H9 (cell line): ENCODE measurements around the gene TMEM134. TPM values are rescaled to one million over a fixed set of nuclear protein-coding genes. Genes with fewer than 3 reads are reported as not detected.

Source experiments
- DNase-seq: peaks from one replicate; pipeline ENCODE4 v3.0.0-alpha.2; 2017
- H2AFZ ChIP-seq: one replicate; pipeline ENCODE4 v1.6.1; 2013; ENCODE audit warnings: mild to moderate bottlenecking, low read length, control low read depth, moderate library complexity
- H2AK5ac ChIP-seq: 2 replicates; pipeline ENCODE4 v1.6.1; 2013; ENCODE audit warnings: low read length, control low read depth, mixed read lengths; ENCODE audit not compliant: insufficient read length
- H2BK120ac ChIP-seq: one replicate; pipeline ENCODE4 v1.6.1; 2013; ENCODE audit warnings: low read depth, mild to moderate bottlenecking, low read length, control low read depth, inconsistent platforms; ENCODE audit not compliant: poor library complexity, severe bottlenecking
- H2BK12ac ChIP-seq: 2 replicates; pipeline ENCODE4 v1.6.1; 2013; ENCODE audit warnings: low read length, control low read depth, mixed read lengths, low read depth; ENCODE audit not compliant: insufficient read length
- H2BK15ac ChIP-seq: 2 replicates; pipeline ENCODE4 v1.6.1; 2013; ENCODE audit warnings: low read depth, low read length, control low read depth
- H2BK20ac ChIP-seq: one replicate; pipeline ENCODE4 v1.6.1; 2013; ENCODE audit warnings: low read depth, mild to moderate bottlenecking, low read length, control low read depth, inconsistent platforms; ENCODE audit not compliant: poor library complexity, severe bottlenecking
- H2BK5ac ChIP-seq: 2 replicates; pipeline ENCODE4 v1.6.1; 2013; ENCODE audit warnings: low read length, control low read depth, mixed read lengths; ENCODE audit not compliant: insufficient read length
- H3K14ac ChIP-seq: 2 replicates; pipeline ENCODE4 v1.6.1; 2013; ENCODE audit warnings: low read length, control low read depth; ENCODE audit not compliant: insufficient read depth
- H3K18ac ChIP-seq: 2 replicates; pipeline ENCODE4 v1.6.1; 2013; ENCODE audit warnings: low read depth, mild to moderate bottlenecking, mixed read lengths, low read length, control low read depth; ENCODE audit not compliant: insufficient read length
- H3K23ac ChIP-seq: 2 replicates; pipeline ENCODE4 v1.6.1; 2013; ENCODE audit warnings: low read length, control low read depth, mixed read lengths, low read depth; ENCODE audit not compliant: insufficient read length
- H3K23me2 ChIP-seq: 2 replicates; pipeline ENCODE4 v1.6.1; 2013; ENCODE audit warnings: low read depth, mild to moderate bottlenecking, mixed read lengths, low read length, control low read depth; ENCODE audit not compliant: insufficient read length, poor library complexity, severe bottlenecking
- H3K27ac ChIP-seq: 2 replicates; pipeline ENCODE4 v1.5.1; 2013; ENCODE audit warnings: low read length, control low read depth, mixed read lengths, low read depth; ENCODE audit not compliant: insufficient read length
- H3K27me3 ChIP-seq: 2 replicates; pipeline ENCODE4 v1.6.1; 2013; ENCODE audit warnings: low read length, control low read depth, inconsistent platforms; ENCODE audit not compliant: insufficient read depth
- H3K4ac ChIP-seq: 2 replicates; pipeline ENCODE4 v1.6.1; 2013; ENCODE audit warnings: low read depth, mild to moderate bottlenecking, control low read depth, inconsistent platforms, low read length, moderate library complexity
- H3K4me1 ChIP-seq: 2 replicates; pipeline ENCODE4 v1.6.1; 2013; ENCODE audit warnings: low read length, control low read depth, inconsistent platforms; ENCODE audit not compliant: insufficient read depth
- H3K4me2 ChIP-seq: 2 replicates; pipeline ENCODE4 v1.6.1; 2013; ENCODE audit warnings: low read length, control low read depth, mixed read lengths; ENCODE audit not compliant: insufficient read length, insufficient read depth
- H3K56ac ChIP-seq: 2 replicates; pipeline ENCODE4 v1.6.1; 2013; ENCODE audit warnings: low read depth, mild to moderate bottlenecking, mixed read lengths, low read length, control low read depth; ENCODE audit not compliant: insufficient read length
- H3K79me1 ChIP-seq: 2 replicates; pipeline ENCODE4 v1.6.1; 2013; ENCODE audit warnings: low read depth, mild to moderate bottlenecking, moderate library complexity, low read length, control low read depth, inconsistent platforms; ENCODE audit not compliant: insufficient read depth, poor library complexity, severe bottlenecking
- H3K79me2 ChIP-seq: 2 replicates; pipeline ENCODE4 v1.6.1; 2013; ENCODE audit warnings: low read length, control low read depth, inconsistent platforms; ENCODE audit not compliant: insufficient read depth
- H3K9ac ChIP-seq: 2 replicates; pipeline ENCODE4 v1.6.1; 2013; ENCODE audit warnings: low read length, control low read depth, mixed read lengths; ENCODE audit not compliant: insufficient read length; ENCODE audit errors: extremely low read depth
- H3K9me3 ChIP-seq: one replicate; pipeline ENCODE4 v1.6.1; 2013; ENCODE audit warnings: low read depth, low read length, inconsistent platforms; ENCODE audit not compliant: control insufficient read depth
- H3T11ph ChIP-seq: one replicate; pipeline ENCODE4 v1.6.1; 2013; ENCODE audit warnings: mild to moderate bottlenecking, low read length, control low read depth, inconsistent platforms
- H4K20me1 ChIP-seq: one replicate; pipeline ENCODE4 v1.6.1; 2013; ENCODE audit not compliant: control insufficient read depth, insufficient read length, insufficient read depth
- H4K5ac ChIP-seq: 2 replicates; pipeline ENCODE4 v1.6.1; 2013; ENCODE audit warnings: low read depth, mild to moderate bottlenecking, mixed read lengths, low read length, control low read depth; ENCODE audit not compliant: insufficient read length
- H4K8ac ChIP-seq: replicated peaks from 2 replicates; pipeline ENCODE4 v1.6.1; 2013; ENCODE audit warnings: low read length, control low read depth, mixed read lengths, low read depth; ENCODE audit not compliant: insufficient read length
- H4K91ac ChIP-seq: 2 replicates; pipeline ENCODE4 v1.6.1; 2013; ENCODE audit warnings: low read depth, mild to moderate bottlenecking, moderate library complexity, mixed read lengths, low read length, control low read depth; ENCODE audit not compliant: insufficient read length
- H3K27ac Mint-ChIP-seq, 3 experiments: 2 replicates in 2 of 3; 3 replicates in 1 of 3; pipeline ENCODE4 v1.8.0; 2020 to 2021; ENCODE audit warnings: mixed read lengths in 3 of 3, mild to moderate bottlenecking in 1 of 3, moderate library complexity in 1 of 3
- H3K27me3 Mint-ChIP-seq: 2 replicates; pipeline ENCODE4 v1.8.0; 2021; ENCODE audit warnings: low read depth, mild to moderate bottlenecking, moderate library complexity, mixed read lengths
- H3K36me3 Mint-ChIP-seq, 3 experiments: 2 replicates in 2 of 3; 3 replicates in 1 of 3; pipeline ENCODE4 v1.8.0; 2020 to 2021; ENCODE audit warnings: low read depth in 3 of 3, mixed read lengths in 3 of 3; ENCODE audit not compliant: insufficient read depth in 1 of 3
- H3K4me1 Mint-ChIP-seq, 2 experiments: 2 replicates each; pipeline ENCODE4 v1.8.0; 2020; ENCODE audit warnings: mixed read lengths in 2 of 2
- H3K4me3 Mint-ChIP-seq, 2 experiments: 2 replicates in 1 of 2; 3 replicates in 1 of 2; pipeline ENCODE4 v1.8.0; 2020 to 2021; ENCODE audit warnings: mild to moderate bottlenecking in 2 of 2, mixed read lengths in 2 of 2, moderate library complexity in 1 of 2
- H3K9me3 Mint-ChIP-seq, 2 experiments: 2 replicates in 1 of 2; 3 replicates in 1 of 2; pipeline ENCODE4 v1.8.0; 2020; ENCODE audit warnings: mild to moderate bottlenecking in 2 of 2, mixed read lengths in 2 of 2, moderate library complexity in 1 of 2
- CTCF ChIP-seq: fragments of 200-600 bp; sonication (generic); conservative IDR thresholded peaks from 3 replicates; pipeline ENCODE4 v1.8.0; 2021; ENCODE audit warnings: antibody characterized with exemption, mild to moderate bottlenecking
- WGBS: extraction: QIAGEN DNeasy Blood & Tissue Kit; methylation state at CpG from one replicate; pipeline ENCODE4 v1.1.7; 2013; ENCODE audit warnings: missing lambda C conversion rate, low lambda C conversion rate, mixed read lengths; ENCODE audit not compliant: insufficient read length; ENCODE audit errors: extremely low coverage; 5-methylcytosine and 5-hydroxymethylcytosine counted together
- total RNA-seq: library from RNA; stranded (reverse); gene quantifications from 2 replicates; pipeline ENCODE4 v1.2.1, GENCODE V29; 2021

The TMEM134 gene
- total RNA-seq, 1 experiment from 2014 or later = 53.6 TPM

GRCh38 chr11:67423466-67423865 lies 45.6 kb downstream of the TMEM134 start:
- Histone ChIP-seq H2BK20ac (no peak overlapping the region), H3K79me2 (no peaks in the 10 kb centered on the region)
- peaks cover 14% of the 10 kb centered on the region for H3K27me3 Mint-ChIP-seq

More at GRCh38 chr11:67423466-67423865, 45.6 kb downstream of the TMEM134 start:
- Histone ChIP-seq H3K14ac (no peak overlapping the region), H3K56ac (no peak overlapping the region), H4K8ac (no peak overlapping the region), H3K27ac (no peak overlapping the region), H3K4ac (no peak overlapping the region), H4K5ac (no peak overlapping the region), H2AFZ (no peak overlapping the region), H3K9ac (no peak overlapping the region), H2AK5ac (no peak overlapping the region), H3K4me1 (no peaks in the 10 kb centered on the region), H4K20me1 (no peaks in the 10 kb centered on the region), H2BK120ac (no peak overlapping the region), H3K18ac (no peak overlapping the region), H3T11ph (no peak overlapping the region), H3K4me2 (no peak overlapping the region), H3K23me2 (no peaks in the 10 kb centered on the region), H2BK12ac (no peak overlapping the region), H2BK15ac (no peak overlapping the region), H3K27me3 (no peaks in the 10 kb centered on the region), H3K9me3 (no peaks in the 10 kb centered on the region), H4K91ac (no peak overlapping the region), H3K23ac (no peak overlapping the region), H2BK5ac (no peak overlapping the region), H3K79me1 (no peaks in the 10 kb centered on the region)
- Mint-ChIP-seq H3K9me3 (no peaks in the 10 kb centered on the region), H3K27ac (no peak overlapping the region), H3K36me3 (no peaks in the 10 kb centered on the region), H3K4me1 (peaks cover 18 to 22% of the 10 kb centered on the region in 2 experiments), H3K4me3 (no peak overlapping the region)
- TF ChIP-seq CTCF = no peak
- no CpG with 5 or more reads among the region's 13 CpGs for WGBS
- no peak for DNase-seq
